Panc1 (cell line): ENCODE measurements around the gene SCGB1C2.

Source experiments
- CTCF ChIP-seq: fragments of 450-650 bp; IDR thresholded peaks from 2 replicates; pipeline ENCODE4 v1.5.1; 2017; ENCODE audit warnings: mild to moderate bottlenecking
- REST ChIP-seq, 2 experiments: IDR thresholded peaks; 2 replicates each; pipeline ENCODE4 v1.6.1; 2011 to 2012; ENCODE audit warnings: low read depth in 2 of 2, control low read depth in 1 of 2, low read length in 1 of 2, mild to moderate bottlenecking in 1 of 2, moderate library complexity in 1 of 2; ENCODE audit not compliant: insufficient read depth in 1 of 2
- SIN3A ChIP-seq: IDR thresholded peaks from 2 replicates; pipeline ENCODE4 v1.6.1; 2012; ENCODE audit warnings: low read depth, mild to moderate bottlenecking, low read length, moderate library complexity, borderline replicate concordance; ENCODE audit not compliant: insufficient read depth

- TF ChIP-seq CTCF = peak; percentile 91
- TF ChIP-seq REST (IDR thresholded peaks at IDR 0.05; ENCODE audit: insufficient read depth in 1 of 2, low read depth in 2 of 2, low read length in 1 of 2) = no peak
- no peak for TF ChIP-seq SIN3A
Observed at GRCh38 chr17:143785-144281, 6.5 kb downstream of the SCGB1C2 start.
